Right hindlimb (tissue), 1 donor: ENCODE data around the gene PI4K2B.
A peak's percentile ranks its signal among the peaks of the same experiment; 100 is the strongest.
"Not testable (repeated sequence)": the region's sequence is repeated elsewhere in the genome, so short reads cannot be mapped to it uniquely, and the experiment has no call there.

Source experiments
- DNase-seq: peaks from one replicate; pipeline ENCODE4 v3.0.0-alpha.2; 2018

Gene PI4K2B

DNA sequence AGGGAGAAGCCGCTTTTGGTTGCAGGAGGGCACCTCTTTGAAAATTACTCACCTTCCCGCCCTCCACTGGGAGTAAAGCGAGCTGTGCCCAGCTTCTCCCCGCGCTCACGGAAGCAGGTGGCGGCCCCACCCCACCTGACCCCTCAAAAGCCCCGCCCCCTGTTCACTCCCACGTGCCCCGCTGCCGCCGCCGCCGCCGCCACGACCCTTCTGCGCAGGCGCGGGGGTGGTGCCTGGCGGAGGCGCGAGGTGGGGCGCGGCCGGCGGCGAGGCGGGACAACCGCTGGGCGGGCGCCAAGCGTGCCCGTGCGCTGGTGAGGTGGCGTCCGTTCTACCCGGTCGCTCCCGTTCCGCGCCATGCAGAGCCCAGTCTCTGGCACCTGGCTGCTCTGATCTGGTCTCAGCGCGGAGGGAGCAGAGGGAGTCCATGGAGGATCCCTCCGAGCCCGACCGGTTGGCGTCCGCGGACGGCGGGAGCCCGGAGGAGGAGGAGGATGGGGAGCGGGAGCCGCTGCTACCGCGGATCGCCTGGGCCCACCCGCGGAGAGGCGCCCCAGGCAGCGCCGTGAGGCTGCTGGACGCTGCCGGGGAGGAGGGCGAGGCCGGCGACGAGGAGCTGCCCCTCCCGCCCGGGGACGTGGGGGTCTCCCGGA, at the start of gene PI4K2B:
PI4K2B (plus strand) TSS at position 297 of the 653 bp plus-strand sequence; CDS start at position 428, 131 bp downstream.
- DNase-seq: peak; percentile 87

DNA sequence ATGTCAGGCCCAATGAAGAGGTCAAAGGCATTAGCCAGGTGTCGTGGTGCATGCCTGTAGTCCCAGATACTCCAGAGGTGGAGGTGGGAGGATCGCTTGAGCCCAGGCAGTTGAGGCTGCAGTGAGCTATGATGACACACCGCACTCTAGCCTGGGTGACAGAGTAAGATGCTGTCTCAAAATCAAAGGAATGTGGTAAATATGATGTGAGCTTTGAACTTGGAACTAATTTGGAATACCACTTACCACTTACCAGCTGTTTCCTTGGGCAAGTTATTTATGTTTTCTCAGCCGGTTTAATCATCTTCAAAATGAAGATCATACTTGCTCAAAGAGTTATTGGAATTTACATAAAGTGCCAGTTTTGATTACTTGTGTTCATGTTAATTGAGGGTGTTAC, 49.8 kb upstream of the PI4K2B start:
- no peak for DNase-seq

DNA sequence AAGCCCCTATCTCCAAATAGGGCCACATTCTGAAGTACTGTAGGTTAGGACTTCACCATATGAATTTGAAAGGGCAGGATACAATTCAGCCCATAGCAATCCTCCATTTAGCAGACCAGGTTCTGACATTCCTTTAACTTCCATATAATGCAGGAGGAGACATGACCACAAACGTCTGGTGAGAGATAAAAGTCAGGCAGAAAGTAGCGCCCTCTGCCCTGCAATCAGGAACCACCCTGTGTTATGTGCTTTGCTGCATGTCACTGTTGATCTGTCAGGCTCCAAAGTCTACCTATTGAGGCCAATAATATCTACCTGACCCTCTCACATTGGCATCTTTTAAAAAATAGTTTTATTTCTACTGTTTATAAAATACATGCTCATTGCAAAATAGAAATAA, 43.4 kb upstream of the PI4K2B start:
- DNase-seq: no peak

DNA sequence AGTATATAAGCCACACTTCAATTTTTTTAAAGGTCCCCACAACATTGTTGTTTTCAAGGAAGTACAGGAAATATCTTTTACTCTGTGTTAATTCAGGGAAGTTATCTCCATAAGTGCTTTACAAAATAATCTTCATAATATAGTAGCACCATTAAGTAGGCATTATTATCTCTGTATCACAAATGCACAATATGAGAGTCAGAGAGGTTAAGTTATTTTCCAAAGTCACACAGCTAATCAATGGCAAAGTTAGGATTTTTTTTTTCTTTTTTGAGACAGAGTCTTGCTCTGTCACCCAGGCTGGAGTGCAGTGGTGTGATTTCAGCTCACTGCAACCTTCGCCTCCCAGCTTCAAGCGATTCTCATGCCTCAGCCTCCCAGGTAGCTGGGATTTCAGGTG, 35.1 kb upstream of the PI4K2B start:
- no peak for DNase-seq

DNA sequence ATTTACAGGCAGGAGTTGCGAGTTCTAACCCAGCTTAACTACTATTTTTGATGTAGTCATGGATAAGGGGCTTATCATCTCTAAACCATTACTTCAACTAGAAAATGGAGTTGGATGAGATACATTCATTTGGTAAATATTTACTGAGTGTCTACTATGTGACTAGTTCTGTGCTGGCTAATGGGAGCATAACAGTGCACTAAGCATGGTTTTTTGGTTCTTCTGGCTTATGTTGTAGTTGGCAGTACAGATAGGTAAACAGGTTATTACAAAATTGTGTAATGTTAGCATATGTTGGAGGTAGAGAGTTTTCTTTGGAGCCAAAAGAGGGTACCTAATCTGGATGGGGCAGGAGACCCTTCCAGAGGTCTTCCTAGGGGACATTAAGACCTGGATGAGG, 25.8 kb upstream of the PI4K2B start:
- no peak for DNase-seq

DNA sequence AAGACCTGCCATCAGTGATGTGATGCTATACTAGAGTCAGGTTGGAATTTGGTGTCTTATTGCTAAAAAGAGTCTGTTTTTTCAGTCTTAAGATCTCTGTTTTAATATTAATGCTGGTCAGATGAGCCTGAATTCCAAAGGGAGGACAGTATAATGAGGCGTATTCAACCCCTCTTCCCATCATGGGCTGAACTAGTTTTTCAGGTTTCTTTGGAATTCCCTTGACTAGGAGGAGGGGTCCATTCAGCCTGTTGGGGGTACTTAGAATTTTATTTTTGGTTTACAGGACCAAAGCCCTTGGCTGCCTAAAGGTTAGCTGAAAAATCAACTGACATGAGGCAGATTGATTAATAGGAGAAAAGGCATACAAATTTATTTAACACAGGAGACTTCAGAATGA, 24.1 kb upstream of the PI4K2B start:
- DNase-seq: no peak

DNA sequence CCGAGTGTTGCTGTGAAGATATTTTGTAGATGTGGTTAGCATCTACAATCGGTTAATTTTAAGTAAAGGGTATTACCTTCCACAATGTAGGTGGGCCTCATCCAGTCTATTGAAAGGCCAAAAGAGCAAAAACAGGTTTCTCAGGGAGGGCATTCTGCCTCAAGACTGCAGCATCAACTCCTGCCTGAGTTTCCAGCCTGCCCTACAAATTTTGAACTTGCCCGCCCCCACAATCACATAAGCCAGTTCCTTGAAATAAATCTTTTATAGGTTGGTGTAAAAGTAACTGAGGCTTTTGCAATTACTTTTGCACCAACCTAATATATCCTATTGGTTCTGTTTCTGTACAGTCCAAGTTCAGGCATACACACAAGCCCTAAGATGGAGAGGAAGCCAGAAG, 22.1 kb upstream of the PI4K2B start:
- DNase-seq: no peak

DNA sequence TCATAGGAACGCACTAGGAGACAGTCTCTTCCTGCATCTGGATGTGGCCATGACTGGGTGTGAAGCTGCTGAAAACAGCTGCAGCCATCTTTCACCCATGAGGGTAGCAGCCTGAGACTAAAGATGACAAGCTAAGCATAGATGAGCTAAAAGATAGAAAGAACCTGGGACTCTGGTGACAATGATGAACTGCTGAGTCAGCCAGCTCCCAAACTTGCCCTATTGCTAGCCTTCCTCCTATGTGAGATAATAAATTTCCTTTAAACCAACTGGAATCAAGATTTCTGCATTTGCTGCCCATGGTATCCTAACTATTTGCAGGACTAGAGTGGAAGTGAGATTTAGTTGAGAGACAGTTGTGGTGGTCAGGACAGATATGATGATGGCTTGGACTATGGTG, 21.0 kb upstream of the PI4K2B start:
- DNase-seq: no peak

DNA sequence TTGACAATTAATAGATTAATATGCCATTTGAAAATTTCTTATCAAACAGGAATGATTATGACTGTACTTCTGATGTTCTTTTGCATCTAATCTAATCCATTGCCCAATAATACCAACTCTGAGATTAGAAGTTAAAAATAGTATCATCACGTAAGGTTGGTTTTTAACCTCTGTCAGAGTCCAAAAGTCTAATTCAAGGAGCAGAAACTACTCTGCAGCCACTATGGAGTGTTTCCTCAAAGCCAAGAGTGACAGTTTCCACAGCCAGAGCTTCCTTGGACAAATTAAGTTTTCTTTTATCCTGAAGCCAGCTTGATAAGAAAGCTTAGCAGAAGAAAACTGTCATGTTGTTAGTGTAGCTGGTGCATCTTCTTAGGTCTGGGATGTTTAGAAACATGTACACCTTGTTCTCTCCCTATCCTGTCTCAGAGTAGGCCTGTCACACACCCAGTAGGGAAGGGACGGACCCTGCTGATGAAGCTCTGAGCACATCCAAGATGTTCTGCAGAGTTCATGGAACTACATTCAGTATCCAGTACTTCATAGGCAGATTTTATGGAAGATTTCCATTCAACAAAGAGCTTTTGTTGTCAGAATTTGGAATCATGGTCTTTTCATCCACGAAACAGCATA, 20.4 kb upstream of the PI4K2B start:
- DNase-seq: no peak

DNA sequence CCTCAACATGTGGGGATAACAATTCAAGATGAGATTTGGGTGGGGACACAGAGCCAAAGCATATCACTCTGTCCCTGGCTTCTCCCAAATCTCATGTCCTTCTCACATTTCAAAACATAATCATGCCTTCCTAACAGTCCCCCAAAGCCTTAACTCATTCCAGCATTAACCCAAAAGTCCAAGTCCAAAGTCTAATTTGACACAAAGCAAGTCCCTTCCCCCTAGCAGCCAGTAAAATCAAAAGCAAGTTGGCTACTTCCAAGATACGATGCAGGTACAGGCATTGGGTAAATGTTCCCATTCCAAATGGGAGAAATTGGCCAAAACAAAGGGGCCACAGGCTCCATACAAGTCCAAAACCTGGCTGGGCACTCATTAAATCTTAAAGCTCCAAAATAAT, 19.1 kb upstream of the PI4K2B start:
- DNase-seq: not testable (repeated sequence)

DNA sequence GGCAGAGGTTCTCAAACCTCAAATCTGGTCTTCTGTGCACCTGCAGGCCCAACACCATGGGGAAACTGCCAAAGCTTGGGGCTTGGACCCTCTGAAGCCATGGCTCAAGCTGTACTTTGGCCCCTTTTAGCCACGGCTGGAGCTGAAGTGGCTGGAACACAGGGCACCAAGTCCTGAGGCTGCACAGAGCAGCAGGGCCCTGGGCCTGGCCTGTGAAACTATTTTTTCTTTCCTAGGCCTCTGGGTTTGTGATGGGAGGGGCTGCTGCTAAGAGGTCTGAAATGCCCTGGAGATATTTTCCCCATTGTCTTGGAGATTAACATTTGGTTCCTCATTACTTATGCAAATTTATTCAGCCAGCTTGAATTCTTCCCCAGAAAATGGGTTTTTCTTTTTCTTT, 18.3 kb upstream of the PI4K2B start:
- DNase-seq: no peak

DNA sequence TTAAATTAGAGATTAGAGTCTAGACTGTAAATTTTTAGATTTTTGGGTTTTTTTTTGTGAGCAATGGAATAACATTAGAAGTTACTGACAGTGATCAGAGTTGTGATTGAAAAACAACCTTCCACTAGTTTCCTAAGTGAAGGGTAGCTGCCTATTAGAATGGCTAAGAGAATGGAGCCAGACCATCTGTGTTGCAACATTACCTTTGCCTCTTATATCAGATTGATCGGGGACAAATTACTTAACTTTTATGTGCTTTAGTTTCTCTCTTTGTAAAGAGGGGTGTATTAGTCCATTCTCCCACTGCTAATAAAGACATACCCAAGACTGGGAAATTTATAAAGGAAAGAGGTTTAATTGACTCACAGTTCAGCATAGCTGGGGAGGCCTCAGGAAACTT, 12.5 kb upstream of the PI4K2B start:
- no peak for DNase-seq

DNA sequence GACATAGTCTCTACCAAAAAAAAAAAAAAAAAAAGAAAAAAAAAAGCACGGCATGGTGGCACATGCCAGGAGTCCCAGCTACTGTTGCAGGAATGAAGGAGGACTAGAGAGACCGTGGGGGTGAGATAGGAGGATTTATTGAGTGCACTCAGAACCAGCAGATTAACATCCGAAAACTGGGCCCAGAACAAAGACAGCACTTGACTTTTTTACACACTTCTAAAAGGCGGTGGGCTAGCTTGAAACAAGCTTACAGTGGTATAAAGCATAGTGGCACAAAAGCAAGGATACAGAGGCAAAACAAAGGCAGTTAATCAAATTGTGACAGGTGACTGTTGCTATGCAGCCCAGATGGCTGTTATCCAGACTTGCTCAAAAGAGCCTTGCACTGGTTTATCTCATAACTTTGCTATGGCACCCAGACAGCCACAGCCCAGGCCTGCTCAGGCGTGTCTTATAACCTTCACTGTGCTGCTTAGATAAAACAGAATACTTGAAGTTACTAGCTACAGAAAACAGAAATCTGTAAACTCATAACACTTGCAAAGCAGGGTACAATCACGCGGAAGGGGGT, 9.9 kb upstream of the PI4K2B start:
- no peak for DNase-seq

DNA sequence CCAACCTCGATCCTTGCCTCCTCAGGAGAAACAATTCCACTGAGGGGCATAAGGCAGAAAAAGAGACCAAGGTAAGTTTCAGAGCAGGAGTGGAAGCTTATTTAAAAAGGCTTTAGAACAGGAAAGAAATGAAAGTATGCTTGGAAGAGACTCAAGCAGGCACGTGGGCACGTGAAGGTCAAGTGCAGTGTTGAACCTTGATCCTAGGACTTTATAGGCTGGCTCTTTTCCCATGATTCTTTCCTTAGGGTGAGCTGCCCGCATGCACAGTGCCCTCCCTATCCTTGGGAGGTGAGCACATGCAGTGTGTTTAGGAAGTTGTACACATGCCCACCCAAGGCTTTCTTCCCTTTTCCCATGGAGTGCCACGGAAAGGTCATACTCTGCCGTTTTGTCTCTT, 4.0 kb upstream of the PI4K2B start:
- no peak for DNase-seq

DNA sequence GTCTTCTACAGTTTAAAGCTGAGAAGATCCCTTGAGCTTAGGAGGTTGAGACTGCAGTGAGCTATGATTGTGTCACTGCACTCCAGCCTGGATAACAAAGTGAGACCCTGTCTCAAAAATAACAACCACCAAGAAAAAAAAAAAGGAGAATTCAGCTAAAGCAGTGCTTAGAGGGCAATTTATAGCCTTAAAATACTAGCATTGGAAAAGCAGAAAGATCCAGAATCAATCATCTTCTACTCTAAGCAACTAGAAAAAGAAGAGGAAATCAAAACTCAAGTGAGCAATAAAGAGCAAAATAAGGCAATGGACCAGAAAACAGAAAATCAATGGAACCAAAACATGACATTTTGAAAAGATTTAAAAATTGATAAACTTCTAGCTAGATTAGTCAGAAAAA, 639 bp upstream of the PI4K2B start:
- DNase-seq: no peak

DNA sequence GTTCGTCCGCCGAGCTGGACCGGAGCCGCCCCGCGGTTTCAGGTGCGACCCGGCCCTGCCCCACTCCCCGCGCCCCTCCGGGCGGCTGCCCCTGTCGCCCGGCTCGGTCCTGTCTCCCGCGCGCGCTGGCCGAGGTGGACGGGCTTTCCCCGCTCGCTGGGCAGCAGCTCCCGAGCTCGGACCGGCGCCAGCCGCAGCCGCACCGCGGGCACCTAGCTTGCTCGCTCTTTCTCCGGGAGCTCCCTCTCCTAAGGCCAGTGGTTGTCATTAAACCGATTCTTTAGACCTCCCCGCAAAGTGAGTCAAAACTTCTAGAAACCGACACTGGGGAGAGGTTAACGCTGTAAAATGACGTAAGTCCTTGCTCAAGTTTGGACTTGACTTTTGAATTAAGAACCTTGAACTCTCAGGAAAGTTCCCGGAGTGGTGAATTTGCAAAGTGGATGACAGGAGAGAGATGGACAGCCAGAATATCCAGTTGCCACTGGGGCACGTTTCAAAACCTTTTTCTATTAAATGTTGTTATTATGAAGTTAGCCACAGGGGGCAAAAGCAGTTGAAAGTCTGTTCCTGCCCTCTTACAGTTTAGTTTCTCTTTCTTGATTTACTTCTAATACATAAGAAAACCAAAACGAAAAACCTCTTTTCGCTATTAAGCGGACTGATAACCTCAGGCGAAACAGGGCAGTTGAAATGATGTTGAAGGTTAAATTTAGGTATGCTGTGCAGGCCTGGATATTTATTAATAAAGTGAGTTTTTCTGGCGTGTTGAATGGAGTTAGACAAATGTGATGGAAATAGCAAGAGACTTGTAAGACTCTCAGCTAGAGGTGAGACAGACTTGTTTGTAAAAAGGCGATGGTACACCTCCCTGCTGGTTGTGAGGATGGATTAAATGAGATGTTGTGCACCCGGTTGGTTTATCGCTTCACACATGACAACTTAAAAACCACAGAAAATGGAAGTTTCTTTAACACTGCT, 847 bp downstream of the PI4K2B start:
- DNase-seq: peak; percentile 65

DNA sequence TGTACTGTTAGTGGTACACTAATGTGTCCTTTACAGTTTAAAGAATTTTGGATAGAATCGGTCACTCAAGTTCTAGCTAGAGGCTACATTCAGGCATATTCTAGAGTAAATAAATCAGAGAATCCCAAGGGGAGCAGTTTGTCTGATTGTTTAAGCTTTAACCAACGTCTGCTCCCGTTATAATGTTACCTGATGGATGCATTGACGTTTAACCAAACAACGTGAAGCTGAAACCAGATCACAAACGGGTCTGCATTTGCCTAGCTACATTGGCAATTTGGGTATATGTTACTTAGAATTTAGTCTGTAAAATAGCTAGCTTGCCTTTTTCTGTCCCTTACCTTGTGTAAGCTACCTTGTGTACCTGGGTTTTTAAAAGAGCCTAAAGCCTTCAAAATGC, 1.6 kb downstream of the PI4K2B start:
- DNase-seq: no peak

DNA sequence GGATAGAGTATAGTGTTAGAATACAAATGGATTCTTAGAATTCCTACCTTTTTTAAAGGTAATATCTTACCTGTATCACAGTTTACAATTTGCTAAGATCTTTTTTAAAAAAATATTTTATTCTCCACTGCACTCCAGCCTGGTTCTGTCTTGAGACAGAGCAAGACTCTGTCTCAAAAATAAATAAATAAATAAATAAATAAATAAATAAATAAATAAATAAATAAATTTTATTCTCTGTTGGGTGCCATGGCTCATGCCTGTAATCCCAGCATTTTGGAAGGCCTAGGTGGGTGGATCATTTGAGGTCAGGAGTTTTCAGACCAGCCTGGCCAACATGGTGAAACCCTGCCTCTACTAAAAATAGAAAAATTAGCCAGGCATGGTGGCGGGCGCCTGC, 2.2 kb downstream of the PI4K2B start:
- DNase-seq: not testable (repeated sequence)

DNA sequence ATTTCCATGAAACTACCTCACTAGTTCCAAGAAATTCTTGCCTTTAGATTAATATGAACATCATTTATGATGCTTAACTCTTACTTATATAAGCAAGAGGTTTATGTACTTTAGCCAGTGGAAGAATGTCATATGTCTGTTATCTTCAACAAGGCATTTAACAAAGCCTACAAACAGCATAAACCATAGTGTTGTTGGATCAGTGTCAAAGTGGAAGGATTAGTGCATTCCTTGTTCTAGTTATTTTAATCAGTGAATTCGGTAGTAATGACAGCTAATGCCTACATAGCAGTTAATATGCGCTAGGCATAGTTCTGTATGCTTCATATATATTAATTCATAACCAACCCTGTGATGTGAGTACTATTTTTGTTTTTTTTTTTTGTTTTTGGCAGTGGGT, 3.1 kb downstream of the PI4K2B start:
- DNase-seq: no peak

DNA sequence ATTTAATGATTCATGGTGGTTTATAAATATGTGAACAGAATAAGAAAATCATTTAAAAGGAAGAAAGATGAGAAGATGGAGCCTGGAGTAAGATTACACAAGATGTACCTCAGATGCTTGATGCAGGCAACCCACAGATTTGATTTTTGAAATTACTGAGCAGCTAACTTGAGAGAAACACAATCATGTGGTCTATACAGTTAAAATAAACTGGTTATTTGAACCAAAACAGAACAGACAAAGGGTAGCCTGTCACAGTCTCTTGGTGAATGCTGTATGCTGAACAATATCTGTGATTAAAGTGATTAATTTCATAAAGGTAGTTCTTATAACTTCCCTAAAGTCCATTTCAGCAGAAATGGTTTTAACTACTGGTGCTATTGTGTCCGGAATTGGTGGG, 4.2 kb downstream of the PI4K2B start:
- no peak for DNase-seq

DNA sequence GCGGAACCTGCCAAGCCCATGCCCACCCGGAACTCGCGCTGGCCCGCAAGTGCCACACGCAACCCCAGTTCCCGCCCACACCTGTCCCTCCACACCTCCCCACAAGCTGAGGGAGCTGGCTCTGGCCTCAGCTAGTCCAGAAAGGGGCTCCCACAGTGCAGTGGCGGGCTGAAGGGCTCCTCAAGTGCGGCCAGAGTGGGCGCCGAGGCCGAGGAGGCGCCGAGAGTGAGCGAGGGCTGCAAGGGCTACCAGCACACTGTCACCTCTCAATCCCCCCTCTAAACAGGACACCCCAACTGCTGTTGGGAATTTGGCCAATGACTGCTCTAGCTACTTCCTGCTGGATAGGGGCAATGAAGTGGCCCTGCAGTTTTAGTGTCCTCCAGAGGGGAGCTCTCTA, 5.7 kb downstream of the PI4K2B start:
- DNase-seq: not testable (repeated sequence)

DNA sequence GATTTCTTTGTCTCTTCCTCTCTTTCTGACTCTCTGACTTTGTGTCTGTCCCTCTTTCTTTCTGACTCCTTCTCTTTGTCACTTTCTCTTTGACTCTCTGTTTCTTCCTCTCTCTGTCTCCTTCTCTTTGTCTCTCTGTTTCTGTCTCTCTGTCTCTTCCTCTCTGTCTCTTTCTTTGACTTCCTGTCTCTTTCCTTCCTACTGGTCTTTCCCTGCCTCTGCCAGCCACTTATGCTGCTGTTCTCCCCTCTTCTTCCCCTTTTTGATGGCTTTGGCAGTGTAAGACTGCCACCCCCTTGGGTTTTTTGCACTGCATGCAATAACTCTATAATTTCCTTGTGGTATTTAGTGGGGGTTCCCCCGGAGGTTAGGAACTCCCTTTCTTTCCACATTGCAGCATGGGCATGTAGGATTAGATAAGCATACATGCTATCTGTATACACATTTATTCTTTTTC, 6.9 kb downstream of the PI4K2B start:
- DNase-seq: not testable (repeated sequence)

DNA sequence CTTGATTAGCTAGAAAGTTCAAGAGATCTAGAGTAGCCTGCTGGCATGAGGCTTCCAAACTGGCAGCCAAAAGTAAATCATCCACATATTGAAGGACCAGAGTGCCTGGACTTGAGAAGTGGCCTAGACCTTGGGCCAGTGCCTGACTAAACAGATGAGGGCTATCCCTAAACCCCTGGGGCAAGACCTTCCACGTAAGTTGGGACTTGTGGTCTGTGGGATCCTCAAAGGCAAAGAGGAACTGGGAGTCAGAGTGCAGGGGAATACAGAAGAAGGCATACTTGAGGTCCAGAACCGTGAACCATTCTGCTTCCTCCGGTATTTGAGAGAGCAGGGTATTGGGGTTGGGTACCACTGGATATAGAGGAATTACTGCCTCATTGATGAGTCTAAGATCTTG, 8.4 kb downstream of the PI4K2B start:
- not testable (repeated sequence) for DNase-seq
